NCI-H2227 treated with DMSO at 0.1 percent for 48 hours (cell line): ENCODE data around the gene TNNT1.
"Not testable (repeated sequence)": the region's sequence is repeated elsewhere in the genome, so short reads cannot be mapped to it uniquely, and the experiment has no call there.

Experiments used
- DNase-seq: peaks from one replicate; lab custom pipeline; 2025; lab: John Stamatoyannopoulos, UW

The TNNT1 gene, protein sequence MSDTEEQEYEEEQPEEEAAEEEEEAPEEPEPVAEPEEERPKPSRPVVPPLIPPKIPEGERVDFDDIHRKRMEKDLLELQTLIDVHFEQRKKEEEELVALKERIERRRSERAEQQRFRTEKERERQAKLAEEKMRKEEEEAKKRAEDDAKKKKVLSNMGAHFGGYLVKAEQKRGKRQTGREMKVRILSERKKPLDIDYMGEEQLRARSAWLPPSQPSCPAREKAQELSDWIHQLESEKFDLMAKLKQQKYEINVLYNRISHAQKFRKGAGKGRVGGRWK

DNA sequence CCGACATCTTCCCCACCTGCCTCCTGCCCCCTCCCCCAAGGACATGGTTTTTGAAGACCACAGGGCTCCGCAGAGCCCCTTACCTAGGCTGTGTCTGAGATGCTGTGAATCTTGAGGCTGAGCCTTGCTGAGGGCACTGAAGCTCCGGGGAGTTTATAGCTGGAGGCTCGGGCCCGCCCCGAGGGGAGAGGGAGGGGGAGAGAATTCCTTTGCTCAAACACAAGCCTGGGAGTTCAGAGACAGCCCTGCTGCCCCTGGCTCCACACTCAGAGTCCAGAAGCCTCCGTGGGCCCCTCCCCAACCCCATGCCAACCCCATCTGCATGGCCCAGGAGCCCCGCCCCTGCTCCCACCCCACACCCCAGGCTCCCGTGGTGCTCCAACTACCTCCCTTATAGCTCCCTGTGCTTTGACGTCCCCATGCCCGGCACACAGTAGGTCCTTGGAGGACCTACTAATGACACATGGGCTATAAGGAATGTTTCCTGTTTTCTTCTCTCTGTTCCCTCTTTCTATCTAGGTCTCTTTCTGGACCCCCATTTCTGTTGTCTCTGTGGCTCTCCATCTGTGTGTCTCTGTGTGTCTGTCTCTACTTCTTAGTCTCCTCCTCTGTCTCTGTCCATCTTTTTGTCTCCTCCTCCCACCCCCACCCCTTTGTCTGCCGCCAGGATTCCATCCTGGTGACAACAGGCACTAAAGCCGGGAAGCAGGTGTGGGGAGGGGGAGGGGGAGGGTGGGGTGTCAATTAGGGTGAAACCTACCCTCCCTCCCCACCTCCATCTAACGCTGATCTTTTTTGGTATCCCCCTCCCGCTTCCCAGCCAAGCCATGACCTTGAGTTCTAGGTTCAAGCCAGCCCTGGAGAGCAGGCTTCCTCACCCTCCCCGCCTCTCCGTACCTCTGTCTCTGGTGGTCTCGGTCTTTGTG lies at the start of gene TNNT1:
TSS of gene TNNT1 (minus strand) at position 129 of the 926 bp plus-strand sequence. CDS start 2,049 bp downstream, outside the sequence.
- DNase-seq, result peak; percentile 44

DNA sequence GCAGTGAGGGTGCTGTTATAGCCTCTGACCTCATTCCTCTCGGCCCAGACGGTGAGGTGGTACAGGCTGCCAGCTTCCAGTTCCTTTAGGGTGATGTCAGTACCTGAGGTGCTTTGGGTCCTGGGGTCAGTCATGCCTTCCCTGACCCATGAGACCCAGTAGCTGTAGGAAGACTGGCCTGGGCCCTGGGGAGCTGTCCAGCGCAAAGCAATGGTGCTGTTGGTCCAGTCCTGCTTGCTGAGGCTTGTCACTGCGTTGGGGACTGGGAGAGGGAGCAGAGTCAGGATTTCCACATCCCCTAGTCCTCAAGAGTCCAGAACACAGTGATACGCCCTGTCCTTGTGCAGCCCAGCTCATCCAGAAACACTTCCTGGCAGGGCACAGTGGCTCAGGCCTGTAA lies 49.6 kb upstream of the TNNT1 start:
- DNase-seq, result no peak

DNA sequence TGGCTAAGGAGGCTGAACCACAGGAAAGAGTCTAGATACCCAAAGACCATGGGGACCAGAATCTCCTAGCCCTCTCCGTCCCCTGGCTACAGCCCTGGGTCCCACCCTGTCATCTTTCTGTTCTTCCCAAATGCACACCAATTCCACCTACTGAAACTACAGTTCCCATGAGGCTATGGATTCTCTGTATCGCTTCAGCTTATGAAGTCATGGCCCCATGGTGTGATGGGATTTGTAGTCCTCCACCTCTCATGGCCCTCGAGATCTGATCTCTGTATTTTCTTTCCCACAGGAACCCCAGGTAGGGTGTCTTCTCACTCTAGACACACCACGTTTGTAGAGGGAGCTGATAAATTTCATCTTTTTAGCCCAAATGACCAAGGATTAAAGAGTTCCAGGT lies 48.5 kb upstream of the TNNT1 start:
- DNase-seq, result peak; percentile 34

DNA sequence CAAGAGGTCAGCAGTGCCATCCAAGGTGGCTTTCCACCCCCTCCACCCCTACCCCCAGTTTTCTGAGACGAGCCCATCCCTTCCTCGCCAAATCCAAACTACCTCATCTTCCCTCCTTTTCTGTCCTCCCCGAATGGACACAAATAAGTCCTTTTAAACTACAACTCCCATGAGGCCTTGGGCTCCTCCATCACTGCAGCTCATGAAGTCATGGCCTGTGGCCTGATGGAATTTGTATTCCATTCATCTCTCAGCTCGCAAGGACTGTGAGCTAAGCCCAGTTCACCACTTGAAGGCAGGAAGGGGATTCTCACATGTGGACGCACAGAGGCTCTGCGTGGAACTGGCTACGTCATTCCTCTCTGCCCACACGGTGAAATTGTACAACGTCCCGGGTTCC lies 47.8 kb upstream of the TNNT1 start:
- DNase-seq, result no peak

DNA sequence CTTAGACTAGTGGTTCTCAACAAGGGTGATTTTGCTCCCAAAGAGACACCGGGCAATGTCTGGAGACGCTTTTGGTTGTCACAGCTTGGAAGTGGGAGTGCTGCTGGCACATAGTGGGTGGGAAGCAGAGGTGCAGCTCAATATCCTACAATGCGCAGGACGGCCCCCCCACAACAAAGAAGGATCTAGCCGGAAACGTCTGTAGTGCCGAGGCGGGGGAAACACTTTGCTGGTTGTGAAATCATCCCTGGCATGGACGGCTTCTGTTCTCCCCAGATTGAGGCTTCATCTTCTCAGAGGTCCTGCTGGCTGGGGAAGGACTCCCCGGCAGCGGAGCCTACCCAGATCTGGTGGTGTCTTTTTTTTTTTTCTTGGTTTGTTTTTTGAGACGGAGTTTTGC lies 44.5 kb upstream of the TNNT1 start:
- DNase-seq, result no peak

DNA sequence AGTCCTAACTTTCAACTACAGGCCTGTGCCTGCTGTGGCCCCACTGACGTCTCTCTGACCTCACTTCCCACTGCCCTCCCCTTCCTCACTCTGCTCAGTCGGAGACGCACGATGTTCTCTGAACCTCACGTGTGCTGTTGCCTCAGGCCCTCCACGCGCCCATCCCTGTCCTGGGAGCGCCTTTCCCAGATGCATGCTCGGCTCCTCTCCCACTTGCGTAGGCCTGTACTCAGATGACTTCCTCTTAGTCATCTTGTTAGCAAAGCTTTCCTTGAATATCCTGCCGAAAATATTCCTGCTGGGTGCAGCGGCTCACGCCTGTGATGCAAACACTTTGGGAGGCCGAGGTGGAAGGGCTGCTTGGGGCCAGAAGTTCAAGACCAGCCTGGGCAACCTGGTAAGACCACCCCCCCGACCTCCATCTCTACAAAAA lies 40.4 kb upstream of the TNNT1 start:
- no peak for DNase-seq

DNA sequence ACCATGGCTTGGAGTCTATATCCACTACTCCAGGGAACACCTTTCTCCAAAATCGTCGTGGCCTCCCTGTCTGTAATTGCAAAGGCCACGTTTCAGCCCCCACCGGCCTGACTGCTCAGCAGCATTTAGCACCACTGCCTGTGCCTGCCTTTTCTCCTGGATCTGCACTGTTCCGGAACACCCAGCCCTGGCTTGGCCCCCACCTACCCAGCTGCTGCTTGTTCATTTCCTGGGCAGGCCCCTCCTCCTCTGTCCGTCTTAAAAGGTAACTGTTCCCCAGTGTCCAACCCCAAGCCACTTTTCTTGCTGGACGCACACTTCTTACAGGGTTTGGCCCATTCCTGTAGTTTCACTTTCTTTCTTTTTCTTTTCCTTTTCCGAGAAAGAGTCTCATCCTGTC lies 39.6 kb upstream of the TNNT1 start:
- DNase-seq, result no peak

DNA sequence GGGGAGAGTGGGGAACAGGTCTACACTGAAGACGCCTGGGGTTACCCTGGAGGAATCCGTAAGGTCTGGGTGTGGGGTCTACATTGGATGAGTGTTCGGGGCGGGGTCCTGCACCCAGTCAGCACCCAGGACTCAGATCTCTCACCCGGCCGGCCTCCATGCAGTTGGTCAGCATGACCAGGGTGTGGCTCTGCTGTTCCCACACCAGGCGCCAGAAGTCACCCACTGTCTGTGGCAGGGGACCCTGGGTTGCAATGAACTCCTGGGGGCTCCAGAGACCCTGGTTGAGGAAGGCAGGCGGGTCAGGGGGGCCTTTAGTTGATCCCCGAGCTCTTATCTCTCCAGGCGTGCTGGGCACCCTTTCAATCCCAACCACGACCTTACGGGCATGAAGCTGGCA lies 37.1 kb upstream of the TNNT1 start:
- DNase-seq, result no peak

DNA sequence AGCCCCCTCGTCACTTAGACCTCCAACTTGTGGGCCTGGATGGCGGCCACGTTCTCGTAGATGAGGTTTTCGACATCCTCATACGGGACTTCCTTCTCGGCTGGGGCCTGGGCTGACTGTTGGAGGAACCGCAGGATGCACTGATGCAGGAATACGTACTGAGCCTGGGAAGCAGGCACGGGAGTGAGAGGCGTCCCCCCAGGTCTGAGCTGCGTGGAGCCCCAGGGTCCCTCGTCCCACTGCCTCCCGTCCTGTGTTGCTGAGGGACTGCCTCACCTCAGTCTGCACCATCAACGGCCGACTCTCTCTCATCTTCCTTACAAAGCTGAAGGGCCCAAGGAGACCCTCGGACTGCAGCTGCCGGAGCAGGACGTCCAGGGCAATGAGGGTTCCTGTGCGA lies 32.7 kb upstream of the TNNT1 start:
- DNase-seq, result no peak

DNA sequence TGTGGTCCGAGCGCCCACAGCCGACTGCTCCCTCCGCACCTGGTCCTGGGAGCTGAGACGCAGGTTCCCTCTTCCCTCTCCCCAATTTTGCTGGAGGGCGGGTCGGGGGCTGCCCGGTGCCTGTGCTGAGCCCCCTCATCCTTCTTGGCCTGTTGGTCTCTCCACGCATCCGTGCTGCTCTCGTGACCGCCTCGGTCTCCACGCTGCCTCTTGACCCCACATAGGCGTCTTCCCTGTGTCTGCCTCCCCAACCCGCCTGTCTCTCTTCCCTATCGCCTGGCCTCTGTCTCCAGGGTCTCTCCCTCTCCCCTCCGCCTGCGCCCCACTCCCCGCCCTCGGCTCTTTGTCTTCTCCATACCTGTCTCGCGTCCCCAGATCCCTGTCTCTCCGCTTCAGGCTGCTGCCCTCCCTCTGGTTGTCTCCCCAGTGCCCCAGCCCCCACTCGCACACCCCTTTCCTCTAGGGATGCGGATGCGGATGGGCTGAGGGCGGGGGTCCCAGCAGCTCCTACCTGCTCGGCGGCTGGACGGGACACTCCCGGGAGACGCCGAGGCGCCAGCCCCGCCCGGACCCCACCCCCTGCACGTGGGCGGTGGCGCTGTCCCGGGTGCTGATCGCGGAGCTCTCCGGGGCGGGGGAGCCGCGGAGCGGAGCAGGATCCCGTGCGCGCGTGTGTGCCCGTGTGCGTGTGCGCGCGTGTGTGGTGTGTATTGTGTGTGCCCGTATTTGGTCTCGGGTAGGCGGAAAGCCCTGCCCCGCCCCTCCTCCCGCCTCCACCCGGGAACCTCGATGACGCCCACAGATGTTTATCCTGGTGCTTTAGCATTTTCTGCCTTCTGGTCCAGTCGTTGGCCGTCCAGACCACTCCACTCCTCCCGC lies 30.8 kb upstream of the TNNT1 start, which contains the start of gene SYT5:
TSS of gene SYT5 (minus strand) at position 684 of the 879 bp plus-strand sequence. CDS start 1,248 bp downstream, outside the sequence.
- peak; percentile 80 for DNase-seq

DNA sequence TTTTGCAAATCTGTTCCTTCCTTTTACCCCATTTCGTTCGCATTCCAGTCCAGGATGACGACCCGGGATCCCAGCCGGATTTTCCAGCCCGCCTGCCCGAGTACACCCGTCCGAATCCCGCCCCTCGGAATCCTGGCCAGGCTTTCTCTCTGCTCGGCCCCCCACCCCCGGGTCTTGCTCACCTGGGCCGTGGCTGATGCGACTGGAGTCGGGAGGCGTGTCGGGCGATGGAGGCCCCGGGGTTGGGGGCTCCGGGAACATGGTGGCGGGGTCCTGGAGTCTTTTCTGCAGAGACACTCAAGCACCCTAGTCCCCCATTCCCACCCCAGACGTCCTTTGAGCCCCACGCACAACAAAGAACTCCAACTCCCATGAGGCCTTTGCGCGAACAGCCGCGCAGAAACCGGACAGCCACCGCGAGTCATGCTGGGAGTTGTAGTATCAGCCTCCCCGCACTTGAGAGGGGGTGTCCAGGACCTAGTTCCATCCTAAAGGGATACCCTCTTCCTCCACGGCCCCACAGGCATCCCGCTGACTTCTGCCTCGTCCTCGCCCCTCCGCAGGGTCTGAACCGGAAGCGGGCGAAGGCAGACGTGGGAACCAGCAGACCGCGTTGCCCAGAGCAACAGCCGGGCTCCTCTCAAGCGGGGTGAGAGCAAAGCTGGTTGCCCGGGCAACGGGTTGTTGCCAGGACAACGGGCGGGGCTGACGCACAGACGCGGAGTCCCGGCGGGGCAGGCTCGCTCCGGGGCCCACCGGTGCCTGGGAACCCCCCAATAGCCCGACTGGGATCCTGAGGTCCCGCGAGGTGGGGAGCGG lies 30.0 kb upstream of the TNNT1 start:
- peak; percentile 100 for DNase-seq

DNA sequence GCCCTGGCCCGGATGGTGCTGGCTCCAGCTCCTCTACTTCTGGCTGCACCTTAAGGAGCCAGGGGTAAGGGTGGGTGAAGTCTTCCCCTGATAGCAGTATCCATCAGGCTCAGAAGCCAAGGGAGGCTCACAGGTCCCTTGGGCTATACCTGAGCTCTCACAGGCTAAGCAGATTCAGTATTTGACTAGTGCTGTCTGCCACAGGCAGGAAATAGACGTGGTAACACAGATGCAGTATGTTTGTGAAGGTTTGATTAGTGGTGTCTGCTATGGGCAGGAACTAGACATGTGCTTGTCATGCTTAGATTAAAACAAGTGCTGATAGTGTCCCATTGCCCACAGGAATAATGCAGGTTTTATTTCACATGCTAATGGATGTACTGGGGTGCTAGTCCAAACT lies 27.1 kb upstream of the TNNT1 start:
- peak; percentile 28 for DNase-seq

DNA sequence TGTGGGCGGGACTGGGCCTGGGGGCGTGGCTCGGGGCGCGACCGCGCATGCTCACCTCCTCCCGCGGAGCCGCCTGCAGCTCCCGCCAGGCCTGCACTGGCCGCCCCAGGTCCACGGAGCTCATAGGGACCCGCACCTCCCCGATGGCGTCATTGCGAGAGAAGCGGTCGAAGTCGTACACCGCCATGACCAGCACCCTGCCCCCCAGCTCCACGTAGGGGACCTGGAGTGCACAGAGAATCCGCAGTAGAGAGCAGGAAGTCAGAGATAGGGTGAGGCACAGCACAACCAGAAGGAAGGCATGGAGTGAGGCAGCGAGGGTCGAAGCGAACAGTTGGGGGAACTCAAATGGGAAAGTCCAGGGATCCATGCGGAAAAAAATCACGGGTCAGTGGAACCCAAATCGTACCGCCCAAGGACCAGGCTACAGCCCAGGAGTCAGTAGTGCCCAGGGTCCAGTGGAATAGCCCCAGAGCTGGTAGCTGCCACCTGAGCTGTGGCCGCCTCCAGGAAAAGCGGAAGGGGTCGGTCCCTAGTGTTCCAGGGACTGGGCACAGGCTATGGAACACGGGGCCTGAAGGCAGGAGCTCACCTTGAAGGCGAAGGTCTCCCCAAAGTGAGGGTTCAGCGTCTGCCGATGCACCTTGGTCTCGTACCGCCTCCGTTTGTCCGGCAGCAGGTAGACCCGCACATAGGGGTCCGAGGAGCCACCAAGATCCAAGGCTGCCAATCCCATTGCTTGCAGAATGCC lies 26.3 kb upstream of the TNNT1 start:
- peak; percentile 89 for DNase-seq

DNA sequence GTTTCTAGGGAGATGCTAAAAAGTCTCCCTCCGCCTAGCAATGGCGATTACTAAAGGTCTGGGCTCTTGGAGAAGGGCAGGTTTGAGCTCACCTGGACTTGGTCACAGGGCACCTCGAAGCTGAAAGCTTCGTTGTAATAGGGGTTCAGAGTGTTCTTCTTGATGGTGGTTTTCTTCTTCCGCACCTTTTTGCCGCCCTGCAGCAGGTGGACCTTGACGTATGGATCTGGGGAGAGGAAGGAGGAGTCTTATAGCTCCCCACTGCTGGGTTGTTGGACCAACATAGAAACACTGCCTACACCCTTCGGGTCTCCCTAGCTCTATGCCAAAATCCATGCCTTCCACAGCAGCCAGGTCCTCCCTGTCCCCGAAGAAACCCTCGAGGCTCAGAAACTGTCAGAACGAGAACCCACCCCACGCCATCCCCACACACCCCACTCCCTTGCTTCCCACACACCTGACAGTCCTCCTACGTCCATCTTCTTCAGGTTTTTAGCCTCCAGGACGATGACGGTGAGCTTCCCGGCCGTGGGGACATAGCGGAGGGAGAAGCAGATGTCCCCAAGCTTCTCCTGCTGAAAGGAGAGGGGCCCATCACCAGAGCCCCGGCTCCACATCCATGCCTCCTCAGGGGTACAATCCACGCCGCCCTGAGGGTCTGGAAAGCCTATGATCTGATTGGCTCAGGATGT lies 25.6 kb upstream of the TNNT1 start:
- DNase-seq, result peak; percentile 90

DNA sequence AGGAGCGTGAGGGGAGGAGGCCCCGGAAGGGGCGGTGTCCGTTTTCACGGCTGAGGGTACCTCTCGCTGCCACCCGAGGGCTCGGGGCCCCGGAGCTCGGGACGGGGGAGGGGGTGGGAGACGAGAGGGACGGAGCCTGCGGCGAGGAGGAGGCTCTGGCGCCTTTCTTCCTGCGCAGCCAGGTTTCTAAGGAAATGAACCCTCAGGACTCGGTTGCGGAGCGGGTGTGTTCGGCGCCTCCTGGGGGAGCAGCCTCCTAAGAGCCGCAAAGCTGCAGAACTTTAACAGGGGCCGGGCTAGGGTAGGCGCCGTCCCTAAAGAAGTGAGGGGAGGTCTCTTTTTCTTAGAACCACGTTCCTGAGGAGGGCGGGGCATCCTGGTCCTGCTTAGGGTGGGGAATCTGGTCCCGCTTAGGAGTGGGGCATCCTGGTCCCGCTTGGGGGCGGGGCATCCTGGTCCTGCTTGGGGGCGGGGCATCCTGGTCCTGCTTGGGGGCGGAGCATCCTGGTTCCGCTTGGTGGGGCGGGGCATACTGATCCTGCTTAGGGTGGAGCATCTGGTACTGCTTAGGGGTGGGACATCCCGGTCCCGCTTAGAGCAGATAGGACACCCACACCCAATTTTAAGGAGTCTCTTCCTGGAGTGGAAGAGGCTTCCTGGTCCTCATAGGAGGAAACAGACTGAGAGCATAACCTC lies 24.9 kb upstream of the TNNT1 start:
- DNase-seq, result peak; percentile 97

DNA sequence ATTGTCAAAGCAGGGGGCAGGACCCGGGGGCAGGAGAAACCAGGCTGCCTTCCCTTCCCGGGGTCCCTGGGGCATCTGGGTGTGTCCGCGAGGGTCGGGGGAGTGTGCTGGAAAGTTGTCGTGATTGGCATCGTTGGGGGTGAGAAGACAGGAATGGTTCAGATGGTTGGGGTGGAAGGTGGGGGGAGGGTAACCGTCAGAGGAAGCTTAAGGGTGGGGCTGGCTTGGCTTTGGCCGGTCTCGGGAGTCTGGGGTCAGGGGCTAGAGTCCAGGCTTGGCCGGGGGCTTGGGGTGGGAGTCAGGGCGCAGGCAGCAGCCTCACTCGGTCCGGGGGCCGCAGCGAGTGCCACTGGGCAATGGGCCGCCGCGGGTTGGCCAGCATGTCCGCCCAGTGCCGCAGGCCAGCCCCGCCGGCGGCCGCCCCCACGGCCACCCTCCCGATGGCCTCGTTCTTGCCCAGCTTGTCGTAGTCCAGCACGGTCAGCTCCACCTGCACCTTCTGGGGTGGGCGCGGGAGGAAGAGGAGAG lies 24.2 kb upstream of the TNNT1 start:
- no peak for DNase-seq

DNA sequence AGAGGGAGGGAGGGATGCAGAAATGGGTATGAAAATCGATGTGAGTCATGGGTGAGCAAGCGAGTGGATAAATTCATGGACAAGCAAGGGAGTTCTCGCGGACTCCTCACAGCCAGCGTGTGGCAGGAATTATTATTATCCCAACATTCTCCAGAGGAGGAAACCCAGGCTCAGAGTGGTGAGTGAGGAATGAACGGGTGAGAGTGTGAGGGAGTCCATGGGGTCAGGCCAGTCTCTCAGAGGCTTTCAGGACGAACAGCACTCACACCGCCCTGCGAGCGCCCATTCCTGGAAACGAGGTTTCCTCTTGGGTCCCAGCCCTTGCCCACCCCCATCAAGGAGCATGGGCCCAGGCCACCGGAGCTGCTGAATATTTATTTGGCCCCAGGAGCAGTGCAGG lies 23.7 kb upstream of the TNNT1 start:
- peak; percentile 45 for DNase-seq

DNA sequence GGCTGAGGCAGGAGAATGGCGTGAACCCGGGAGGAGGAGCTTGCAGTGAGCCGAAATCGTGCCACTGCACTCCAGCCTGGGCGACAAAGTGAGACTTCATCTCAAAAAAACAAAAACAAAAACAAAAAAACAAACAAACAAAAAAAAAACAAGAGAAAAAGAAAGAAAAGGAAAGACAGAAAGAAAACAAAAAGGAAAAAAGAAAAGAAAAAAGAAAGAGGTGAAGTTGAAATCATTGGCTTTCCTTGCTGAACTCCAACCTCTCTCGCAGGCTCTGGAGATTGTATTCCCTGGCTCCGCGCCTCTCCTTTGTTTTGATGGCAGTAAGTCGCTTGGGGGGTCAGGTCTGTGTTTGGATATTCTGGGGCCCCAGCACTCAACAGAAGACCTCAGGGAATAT lies 23.3 kb upstream of the TNNT1 start:
- DNase-seq, result not testable (repeated sequence)

DNA sequence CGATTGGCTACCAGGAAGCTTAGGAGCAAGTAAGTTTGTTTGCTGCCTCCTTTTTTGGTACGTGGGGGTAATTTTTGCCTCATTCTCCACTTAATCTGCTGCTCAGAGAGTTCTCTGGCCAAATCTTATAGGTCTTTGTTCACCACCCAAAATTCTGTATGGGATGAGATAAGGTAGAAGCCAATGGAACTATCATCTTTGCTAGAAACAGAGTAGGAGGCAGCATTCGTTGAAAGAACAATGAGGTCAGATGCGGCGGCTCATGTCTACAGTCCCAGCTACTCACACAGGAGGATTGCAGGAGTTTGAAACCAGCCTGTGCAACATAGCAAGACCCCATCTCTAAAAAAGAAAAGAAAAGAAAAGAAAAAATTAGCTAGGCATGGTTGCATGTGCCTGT lies 22.4 kb upstream of the TNNT1 start:
- no peak for DNase-seq
